A549 (cell line): Measurements from ENCODE around the gene MIPOL1.

ENCODE experiments used
- MAFK ChIP-seq: fragments of 450-650 bp; IDR thresholded peaks from 2 replicates; pipeline ENCODE4 v1.6.1; 2014; ENCODE audit not compliant: partially characterized antibody
- MYC ChIP-seq: IDR thresholded peaks from 2 replicates; pipeline ENCODE4 v1.6.1; 2012; ENCODE audit warnings: mild to moderate bottlenecking, inconsistent platforms, low read length, improper control_type of control experiment, borderline replicate concordance
- TF ChIP-seq, protein P1 (sequence below): fragments of >200 bp; sonication (Bioruptor Twin); formaldehyde crosslinking; IDR thresholded peaks from 3 replicates; pipeline ENCODE4 v1.5.1; 2016

DNA sequence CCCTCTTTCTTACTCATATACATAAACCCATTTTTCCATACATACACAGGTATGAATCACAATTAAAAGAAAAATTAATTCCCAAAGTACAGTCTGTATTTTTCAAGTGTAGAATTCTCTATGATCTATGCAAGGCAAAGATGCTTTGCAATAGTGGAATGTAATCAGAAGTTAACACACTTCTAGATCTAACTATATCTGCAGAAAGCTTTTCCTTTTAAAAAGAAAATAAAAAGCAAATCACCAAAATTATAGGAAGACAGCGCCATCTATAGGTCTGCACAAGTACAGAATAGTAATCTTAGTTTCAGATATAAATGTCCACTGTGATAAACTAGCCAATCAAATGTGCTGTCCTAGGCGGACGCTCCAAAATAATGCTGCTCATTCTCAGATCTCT, 47.3 kb upstream of the MIPOL1 start:
- TF ChIP-seq MYC: no peak
- no peak for TF ChIP-seq MAFK
- TF ChIP-seq, protein P1, sequence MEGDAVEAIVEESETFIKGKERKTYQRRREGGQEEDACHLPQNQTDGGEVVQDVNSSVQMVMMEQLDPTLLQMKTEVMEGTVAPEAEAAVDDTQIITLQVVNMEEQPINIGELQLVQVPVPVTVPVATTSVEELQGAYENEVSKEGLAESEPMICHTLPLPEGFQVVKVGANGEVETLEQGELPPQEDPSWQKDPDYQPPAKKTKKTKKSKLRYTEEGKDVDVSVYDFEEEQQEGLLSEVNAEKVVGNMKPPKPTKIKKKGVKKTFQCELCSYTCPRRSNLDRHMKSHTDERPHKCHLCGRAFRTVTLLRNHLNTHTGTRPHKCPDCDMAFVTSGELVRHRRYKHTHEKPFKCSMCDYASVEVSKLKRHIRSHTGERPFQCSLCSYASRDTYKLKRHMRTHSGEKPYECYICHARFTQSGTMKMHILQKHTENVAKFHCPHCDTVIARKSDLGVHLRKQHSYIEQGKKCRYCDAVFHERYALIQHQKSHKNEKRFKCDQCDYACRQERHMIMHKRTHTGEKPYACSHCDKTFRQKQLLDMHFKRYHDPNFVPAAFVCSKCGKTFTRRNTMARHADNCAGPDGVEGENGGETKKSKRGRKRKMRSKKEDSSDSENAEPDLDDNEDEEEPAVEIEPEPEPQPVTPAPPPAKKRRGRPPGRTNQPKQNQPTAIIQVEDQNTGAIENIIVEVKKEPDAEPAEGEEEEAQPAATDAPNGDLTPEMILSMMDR: peak; percentile 82
